ENCODE data around the gene CSNK1G1. TPM values are rescaled to one million over a fixed set of nuclear protein-coding genes. Genes with fewer than 3 reads are reported as not detected.

Gene CSNK1G1
- total RNA-seq, 2 donors from 2014 or later: 9.3 to 11.8 TPM

DNA sequence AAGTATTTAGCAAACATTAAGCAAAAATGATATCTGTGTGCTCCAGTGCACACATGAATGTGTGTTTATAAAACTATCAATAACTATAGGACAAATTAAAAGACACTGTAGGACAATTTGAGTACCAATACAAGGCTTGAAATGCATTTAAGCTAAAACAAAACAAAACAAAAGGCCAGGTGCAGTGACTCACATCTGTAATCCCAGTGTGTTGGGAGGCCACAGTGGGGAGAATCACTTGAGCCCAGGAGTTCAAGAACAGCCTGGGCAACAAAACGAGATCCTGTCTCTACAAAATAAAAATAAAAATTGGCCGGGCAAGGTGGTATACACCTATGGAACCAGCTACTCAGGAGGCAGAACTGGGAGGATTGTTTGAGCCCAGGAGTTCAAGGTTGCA is 50.7 kb downstream of the CSNK1G1 start:
- no peaks in the 10 kb centered on the region for H3K4me1 ChIP-seq (ENCODE audit: control insufficient read depth in 1 of 2, low read depth in 2 of 2)
- DNase-seq (ENCODE audit: low spot score): no peak
- TF ChIP-seq, protein P1, sequence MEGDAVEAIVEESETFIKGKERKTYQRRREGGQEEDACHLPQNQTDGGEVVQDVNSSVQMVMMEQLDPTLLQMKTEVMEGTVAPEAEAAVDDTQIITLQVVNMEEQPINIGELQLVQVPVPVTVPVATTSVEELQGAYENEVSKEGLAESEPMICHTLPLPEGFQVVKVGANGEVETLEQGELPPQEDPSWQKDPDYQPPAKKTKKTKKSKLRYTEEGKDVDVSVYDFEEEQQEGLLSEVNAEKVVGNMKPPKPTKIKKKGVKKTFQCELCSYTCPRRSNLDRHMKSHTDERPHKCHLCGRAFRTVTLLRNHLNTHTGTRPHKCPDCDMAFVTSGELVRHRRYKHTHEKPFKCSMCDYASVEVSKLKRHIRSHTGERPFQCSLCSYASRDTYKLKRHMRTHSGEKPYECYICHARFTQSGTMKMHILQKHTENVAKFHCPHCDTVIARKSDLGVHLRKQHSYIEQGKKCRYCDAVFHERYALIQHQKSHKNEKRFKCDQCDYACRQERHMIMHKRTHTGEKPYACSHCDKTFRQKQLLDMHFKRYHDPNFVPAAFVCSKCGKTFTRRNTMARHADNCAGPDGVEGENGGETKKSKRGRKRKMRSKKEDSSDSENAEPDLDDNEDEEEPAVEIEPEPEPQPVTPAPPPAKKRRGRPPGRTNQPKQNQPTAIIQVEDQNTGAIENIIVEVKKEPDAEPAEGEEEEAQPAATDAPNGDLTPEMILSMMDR (IDR thresholded peaks at IDR 0.05): no peak
- H3K27me3 ChIP-seq (replicated peaks; ENCODE audit: insufficient read depth): no peaks in the 10 kb centered on the region
- no peak for ATAC-seq (ENCODE audit: insufficient number of reproducible peaks, low FRiP score, low read depth)
- H3K4me3 ChIP-seq: no peak overlapping the region
- no peaks in the 10 kb centered on the region for H3K9me3 ChIP-seq
- no peak overlapping the region for H3K27ac ChIP-seq
- H3K36me3 ChIP-seq: no peaks in the 10 kb centered on the region

- DNase-seq (ENCODE audit: low spot score): no peak
- no peak for ATAC-seq (ENCODE audit: insufficient number of reproducible peaks, low FRiP score, low read depth)
- H3K27ac ChIP-seq: no peak overlapping the region
- no peaks in the 10 kb centered on the region for H3K4me1 ChIP-seq (ENCODE audit: control insufficient read depth in 1 of 2, low read depth in 2 of 2)
- no peak overlapping the region for H3K4me3 ChIP-seq
- H3K9me3 ChIP-seq: no peaks in the 10 kb centered on the region
- TF ChIP-seq, protein P1 (IDR thresholded peaks at IDR 0.05): no peak
- no peaks in the 10 kb centered on the region for H3K27me3 ChIP-seq (replicated peaks; ENCODE audit: insufficient read depth)
- no peaks in the 10 kb centered on the region for H3K36me3 ChIP-seq
Observed at GRCh38 chr15:64289550-64289949, 66.4 kb downstream of the CSNK1G1 start.

GRCh38 chr15:64288999-64289398 is 67.0 kb downstream of the CSNK1G1 start:
- Histone ChIP-seq H3K4me3 (no peak overlapping the region), H3K27me3 (replicated peaks; ENCODE audit: insufficient read depth) (no peaks in the 10 kb centered on the region), H3K4me1 (ENCODE audit: control insufficient read depth in 1 of 2, low read depth in 2 of 2) (no peaks in the 10 kb centered on the region), H3K27ac (no peak overlapping the region), H3K9me3 (no peaks in the 10 kb centered on the region), H3K36me3 (no peaks in the 10 kb centered on the region)
- ATAC-seq (ENCODE audit: insufficient number of reproducible peaks, low FRiP score, low read depth) (no peak), DNase-seq (ENCODE audit: low spot score) (no peak)
- TF ChIP-seq, protein P1 (IDR thresholded peaks at IDR 0.05): no peak

- H3K4me3 ChIP-seq: no peak overlapping the region
- H3K27ac ChIP-seq: no peak overlapping the region
- TF ChIP-seq, protein P1 (IDR thresholded peaks at IDR 0.05): no peak
- H3K27me3 ChIP-seq (replicated peaks; ENCODE audit: insufficient read depth): no peaks in the 10 kb centered on the region
- no peaks in the 10 kb centered on the region for H3K9me3 ChIP-seq
- DNase-seq (ENCODE audit: low spot score) (no peak), ATAC-seq (ENCODE audit: insufficient number of reproducible peaks, low FRiP score, low read depth) (no peak)
- no peaks in the 10 kb centered on the region for H3K4me1 ChIP-seq (ENCODE audit: control insufficient read depth in 1 of 2, low read depth in 2 of 2)
- H3K36me3 ChIP-seq: no peaks in the 10 kb centered on the region
Observed at GRCh38 chr15:64288577-64288976, 67.4 kb downstream of the CSNK1G1 start.

DNA sequence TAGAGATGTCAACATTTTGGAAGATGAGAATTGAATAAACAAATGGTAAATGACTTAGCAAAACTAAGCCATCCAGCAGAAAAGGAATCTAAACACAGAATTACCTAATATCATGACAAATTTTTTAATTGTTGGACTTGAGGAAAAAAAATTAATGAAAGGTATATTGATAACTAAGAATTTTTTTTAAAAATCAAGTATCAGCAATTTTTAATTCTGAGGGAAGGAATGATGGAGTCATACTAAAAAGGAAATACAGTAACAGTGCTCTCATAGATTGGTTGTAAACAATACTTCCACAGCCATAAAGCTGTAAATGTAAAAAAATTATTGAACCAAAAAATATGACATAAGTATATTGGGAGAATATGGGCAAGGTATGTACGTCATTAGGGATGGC is 68.0 kb downstream of the CSNK1G1 start:
- DNase-seq (ENCODE audit: low spot score): no peak
- H3K9me3 ChIP-seq: no peaks in the 10 kb centered on the region
- ATAC-seq (ENCODE audit: insufficient number of reproducible peaks, low FRiP score, low read depth): no peak
- no peaks in the 10 kb centered on the region for H3K36me3 ChIP-seq
- TF ChIP-seq, protein P1 (IDR thresholded peaks at IDR 0.05): no peak
- no peak overlapping the region for H3K4me3 ChIP-seq
- no peaks in the 10 kb centered on the region for H3K4me1 ChIP-seq (ENCODE audit: control insufficient read depth in 1 of 2, low read depth in 2 of 2)
- H3K27me3 ChIP-seq (replicated peaks; ENCODE audit: insufficient read depth): no peaks in the 10 kb centered on the region
- no peak overlapping the region for H3K27ac ChIP-seq

Measured in thoracic aorta (tissue), 2 donors.